ENCODE data around the gene DLEC1.

DLEC1 gene

GRCh38 chr3:38136777-38137614, 98.0 kb downstream of the DLEC1 start, which contains the start of gene ACAA1:
TSS of gene ACAA1 (minus strand) at chr3:38137127. CDS start at chr3:38137035, 92 bp downstream.
- DNase-seq (ENCODE audit: low read depth in 2 of 2): peak; percentile 96

- DNase-seq (ENCODE audit: low read depth in 2 of 2): no peak
These were observed 98.8 kb downstream of the DLEC1 start for GRCh38 chr3:38137615-38138348.

- DNase-seq (ENCODE audit: low read depth in 2 of 2): no peak
These were observed 99.6 kb downstream of the DLEC1 start, which contains the start of gene MYD88 for GRCh38 chr3:38138349-38139190. TSS of gene MYD88 (plus strand) at chr3:38138661. CDS start at chr3:38138701, 40 bp downstream.

- no peak for DNase-seq (ENCODE audit: low read depth in 2 of 2)
These were observed 100.2 kb downstream of the DLEC1 start for GRCh38 chr3:38139191-38139590.

- no peak for DNase-seq (ENCODE audit: low read depth in 2 of 2)
These were observed 100.6 kb downstream of the DLEC1 start for GRCh38 chr3:38139652-38140051.

- DNase-seq (ENCODE audit: low read depth in 2 of 2): no peak
These were observed 101.5 kb downstream of the DLEC1 start for GRCh38 chr3:38140326-38141172.

- no peak for DNase-seq (ENCODE audit: low read depth in 2 of 2)
These were observed 102.4 kb downstream of the DLEC1 start for GRCh38 chr3:38141173-38141951.

GRCh38 chr3:38141952-38142273, 102.9 kb downstream of the DLEC1 start:
- no peak for DNase-seq (ENCODE audit: low read depth in 2 of 2)

GRCh38 chr3:38142959-38143358, 104.0 kb downstream of the DLEC1 start:
- DNase-seq (ENCODE audit: low read depth in 2 of 2): no peak

GRCh38 chr3:38143511-38143910, 104.5 kb downstream of the DLEC1 start:
- no peak for DNase-seq (ENCODE audit: low read depth in 2 of 2)

- no peak for DNase-seq (ENCODE audit: low read depth in 2 of 2)
These were observed 107.5 kb downstream of the DLEC1 start for GRCh38 chr3:38146504-38146903.

- DNase-seq (ENCODE audit: low read depth in 2 of 2): no peak
These were observed 108.4 kb downstream of the DLEC1 start for GRCh38 chr3:38147421-38147820.

GRCh38 chr3:38148311-38148882, 109.4 kb downstream of the DLEC1 start:
- DNase-seq (ENCODE audit: low read depth in 2 of 2): no peak

GRCh38 chr3:38149708-38150107, 110.7 kb downstream of the DLEC1 start:
- no peak for DNase-seq (ENCODE audit: low read depth in 2 of 2)

GRCh38 chr3:38150780-38151528, 111.9 kb downstream of the DLEC1 start:
- no peak for DNase-seq (ENCODE audit: low read depth in 2 of 2)

GRCh38 chr3:38151667-38152265, 112.8 kb downstream of the DLEC1 start:
- no peak for DNase-seq (ENCODE audit: low read depth in 2 of 2)

GRCh38 chr3:38152609-38153008, 113.6 kb downstream of the DLEC1 start:
- DNase-seq (ENCODE audit: low read depth in 2 of 2): no peak

- no peak for DNase-seq (ENCODE audit: low read depth in 2 of 2)
These were observed 114.2 kb downstream of the DLEC1 start for GRCh38 chr3:38153221-38153620.

GRCh38 chr3:38154033-38154494, 115.1 kb downstream of the DLEC1 start:
- peak in 1 of 2 experiments; percentile 42 for DNase-seq (ENCODE audit: low read depth in 2 of 2)
